MM.1S (cell line): Measurements from ENCODE around the gene FETUB.

Source experiments
- DNase-seq: peaks from one replicate; pipeline ENCODE4 v3.0.0-alpha.2; 2015
- H2AFZ ChIP-seq: fragments of 300-600 bp; sonication (generic); 2 replicates; pipeline ENCODE4 v1.6.0; 2016; ENCODE audit warnings: antibody characterized with exemption, low read length
- H3F3A ChIP-seq: fragments of 300-600 bp; sonication (generic); 2 replicates; pipeline ENCODE4 v1.6.1; 2016; ENCODE audit warnings: mild to moderate bottlenecking, antibody characterized with exemption, low read length, moderate library complexity, mixed read lengths; ENCODE audit not compliant: insufficient read depth
- H3K27ac ChIP-seq: fragments of 300-600 bp; sonication (generic); 2 replicates; pipeline ENCODE4 v1.5.1; 2016; ENCODE audit warnings: mild to moderate bottlenecking, low read length
- H3K27me3 ChIP-seq: fragments of 300-600 bp; sonication (generic); replicated peaks from 2 replicates; pipeline ENCODE4 v1.6.0; 2016; ENCODE audit warnings: low read length; ENCODE audit not compliant: insufficient read depth
- H3K36me3 ChIP-seq: fragments of 300-600 bp; sonication (generic); replicated peaks from 2 replicates; pipeline ENCODE4 v1.6.1; 2016; ENCODE audit warnings: mild to moderate bottlenecking, low read length, mixed read lengths; ENCODE audit not compliant: insufficient read depth
- H3K4me1 ChIP-seq: fragments of 300-600 bp; sonication (generic); 2 replicates; pipeline ENCODE4 v1.6.1; 2016; ENCODE audit warnings: low read length, mixed read lengths
- H3K4me2 ChIP-seq: fragments of 300-600 bp; sonication (generic); 2 replicates; pipeline ENCODE4 v1.6.0; 2016; ENCODE audit warnings: low read depth, low read length
- H3K4me3 ChIP-seq: fragments of 300-600 bp; sonication (generic); 2 replicates; pipeline ENCODE4 v1.5.1; 2016; ENCODE audit warnings: low read length, mixed read lengths
- H3K79me2 ChIP-seq: fragments of 300-600 bp; sonication (generic); 2 replicates; pipeline ENCODE4 v1.6.1; 2016; ENCODE audit warnings: mixed run types, low read length, mixed read lengths
- H3K9ac ChIP-seq: fragments of 300-600 bp; sonication (generic); 2 replicates; pipeline ENCODE4 v1.6.1; 2016; ENCODE audit warnings: low read length, mixed read lengths
- H3K9me2 ChIP-seq: fragments of 300-600 bp; sonication (generic); replicated peaks from 2 replicates; pipeline ENCODE4 v1.6.1; 2016; ENCODE audit warnings: mild to moderate bottlenecking, low read length, mixed read lengths; ENCODE audit not compliant: insufficient read depth
- H3K9me3 ChIP-seq: fragments of 300-600 bp; sonication (generic); replicated peaks from 2 replicates; pipeline ENCODE4 v1.6.1; 2016; ENCODE audit warnings: mild to moderate bottlenecking, low read length, mixed read lengths; ENCODE audit not compliant: insufficient read depth
- H4K20me1 ChIP-seq: fragments of 300-600 bp; sonication (generic); 2 replicates; pipeline ENCODE4 v1.6.1; 2016; ENCODE audit warnings: mild to moderate bottlenecking, low read length, moderate library complexity, mixed read lengths; ENCODE audit not compliant: insufficient read depth
- CTCF ChIP-seq: fragments of 300-600 bp; sonication (generic); IDR thresholded peaks from 2 replicates; pipeline ENCODE4 v1.5.1; 2016; ENCODE audit warnings: antibody characterized with exemption, low read length, mixed read lengths
- EZH2 ChIP-seq: fragments of 300-600 bp; sonication (generic); optimal IDR thresholded peaks from 2 replicates; pipeline ENCODE3; 2017; ENCODE audit warnings: low read depth, mild to moderate bottlenecking, antibody characterized with exemption, low read length, mixed read lengths
- EZH2phosphoT487 ChIP-seq: fragments of 300-600 bp; sonication (generic); IDR thresholded peaks from 2 replicates; pipeline ENCODE4 v1.6.1; 2018; ENCODE audit warnings: antibody characterized with exemption, low read length

FETUB gene

GRCh38 chr3:186642014-186642413, 1.8 kb downstream of the FETUB start:
- no peak overlapping the region for H3K4me2 ChIP-seq
- no peak overlapping the region for H3K4me3 ChIP-seq
- no peaks in the 10 kb centered on the region for H3K79me2 ChIP-seq
- DNase-seq: no peak
- H3K36me3 ChIP-seq: no peaks in the 10 kb centered on the region
- no peaks in the 10 kb centered on the region for H4K20me1 ChIP-seq
- peaks cover 46% of the 10 kb centered on the region for H3K4me1 ChIP-seq
- peaks cover 21% of the 10 kb centered on the region for H3F3A ChIP-seq
- no peak overlapping the region for H2AFZ ChIP-seq
- TF ChIP-seq CTCF (no peak), EZH2 (no peak), EZH2phosphoT487 (no peak)
- no peaks in the 10 kb centered on the region for H3K9me3 ChIP-seq
- H3K9me2 ChIP-seq: no peaks in the 10 kb centered on the region
- H3K27me3 ChIP-seq: no peaks in the 10 kb centered on the region
- H3K9ac ChIP-seq: no peak overlapping the region
- no peak overlapping the region for H3K27ac ChIP-seq

- Histone ChIP-seq H3K4me2 (peak overlapping the region; percentile 36; the same call in 1 of the 2 replicates), H3K9ac (no peak overlapping the region), H3K36me3 (no peaks in the 10 kb centered on the region), H3K27ac (peak overlapping the region; percentile 17; the same call in 1 of the 2 replicates), H3K79me2 (no peaks in the 10 kb centered on the region), H4K20me1 (no peaks in the 10 kb centered on the region), H3K4me1 (peaks cover 60% of the 10 kb centered on the region), H3F3A (peaks cover 21% of the 10 kb centered on the region), H3K9me3 (no peaks in the 10 kb centered on the region; the same call in 1 of the 2 replicates), H3K9me2 (no peaks in the 10 kb centered on the region), H3K27me3 (no peaks in the 10 kb centered on the region), H3K4me3 (no peak overlapping the region), H2AFZ (peak overlapping the region; percentile 47)
- no peak for TF ChIP-seq EZH2
- no peak for TF ChIP-seq EZH2phosphoT487
- no peak for TF ChIP-seq CTCF
- DNase-seq: peak; percentile 78
These were observed 3.3 kb downstream of the FETUB start for GRCh38 chr3:186643493-186643892.

GRCh38 chr3:186644683-186645082, 4.5 kb downstream of the FETUB start:
- Histone ChIP-seq H3K79me2 (no peaks in the 10 kb centered on the region), H3F3A (peaks cover 21% of the 10 kb centered on the region), H3K9ac (no peak overlapping the region), H3K9me2 (no peaks in the 10 kb centered on the region), H2AFZ (no peak overlapping the region), H3K4me3 (no peak overlapping the region), H3K27me3 (no peaks in the 10 kb centered on the region), H3K36me3 (no peaks in the 10 kb centered on the region), H3K27ac (no peak overlapping the region), H3K4me2 (no peak overlapping the region), H3K4me1 (peaks cover 65% of the 10 kb centered on the region), H4K20me1 (no peaks in the 10 kb centered on the region), H3K9me3 (no peaks in the 10 kb centered on the region; the same call in 1 of the 2 replicates)
- no peak for DNase-seq
- no peak for TF ChIP-seq CTCF
- TF ChIP-seq EZH2phosphoT487: no peak
- no peak for TF ChIP-seq EZH2
